Thymus (tissue), 11 donors: ENCODE data around the gene KLHDC7B. TPM values are rescaled to one million over a fixed set of nuclear protein-coding genes. Genes with fewer than 3 reads are reported as not detected.

Experiments
- DNase-seq, 9 donors: peaks; one replicate each; pipeline ENCODE4 v3.0.0-alpha.2; 2013; ENCODE audit warnings: low spot score in 9 of 9, low read depth in 6 of 9, missing footprints in 1 of 9
- H3K27ac ChIP-seq, 2 donors: one replicate each; pipeline ENCODE4 v1.5.1; 2013; ENCODE audit warnings: control low read depth in 1 of 2, low read depth in 1 of 2, low read length in 1 of 2, mild to moderate bottlenecking in 1 of 2, moderate library complexity in 1 of 2
- H3K27me3 ChIP-seq, 2 donors: one replicate each; pipeline ENCODE4 v1.5.1; 2013; ENCODE audit warnings: low read length in 1 of 2; ENCODE audit not compliant: control insufficient read depth in 2 of 2, insufficient read depth in 1 of 2
- H3K36me3 ChIP-seq, 2 donors: one replicate each; pipeline ENCODE4 v1.5.1; 2013; ENCODE audit warnings: low read length in 1 of 2, mild to moderate bottlenecking in 1 of 2, moderate library complexity in 1 of 2; ENCODE audit not compliant: control insufficient read depth in 2 of 2, insufficient read depth in 2 of 2
- H3K4me1 ChIP-seq, 2 donors: one replicate each; pipeline ENCODE4 v1.5.1; 2013; ENCODE audit warnings: low read length in 2 of 2; ENCODE audit not compliant: control insufficient read depth in 2 of 2, insufficient read depth in 2 of 2
- H3K4me3 ChIP-seq, 2 donors: one replicate each; pipeline ENCODE4 v1.5.1; 2013; ENCODE audit warnings: low read length in 2 of 2, control low read depth in 1 of 2, mild to moderate bottlenecking in 1 of 2
- H3K9me3 ChIP-seq, 2 donors: one replicate each; pipeline ENCODE4 v1.5.1; 2013; ENCODE audit warnings: low read length in 1 of 2, mild to moderate bottlenecking in 1 of 2; ENCODE audit not compliant: control insufficient read depth in 2 of 2, insufficient read depth in 1 of 2
- WGBS: extraction: QIAGEN DNeasy Blood & Tissue Kit; methylation state at CpG from one replicate; pipeline ENCODE4 v1.1.7; 2013; 5-methylcytosine and 5-hydroxymethylcytosine counted together
- polyA plus RNA-seq: library from polyadenylated mRNA; stranded (reverse); fragments of 200-250 nt; gene quantifications from one replicate; pipeline ENCODE4 v1.2.3, GENCODE V29; 2013
- total RNA-seq: library from RNA; stranded (reverse); fragments of 120-200 nt; gene quantifications from one replicate; pipeline ENCODE4 v1.2.4, GENCODE V29; 2013
- donor health status: healthy.

KLHDC7B gene
- total and polyA plus RNA-seq, 2 donors: 6.0 to 23.4 TPM

DNA sequence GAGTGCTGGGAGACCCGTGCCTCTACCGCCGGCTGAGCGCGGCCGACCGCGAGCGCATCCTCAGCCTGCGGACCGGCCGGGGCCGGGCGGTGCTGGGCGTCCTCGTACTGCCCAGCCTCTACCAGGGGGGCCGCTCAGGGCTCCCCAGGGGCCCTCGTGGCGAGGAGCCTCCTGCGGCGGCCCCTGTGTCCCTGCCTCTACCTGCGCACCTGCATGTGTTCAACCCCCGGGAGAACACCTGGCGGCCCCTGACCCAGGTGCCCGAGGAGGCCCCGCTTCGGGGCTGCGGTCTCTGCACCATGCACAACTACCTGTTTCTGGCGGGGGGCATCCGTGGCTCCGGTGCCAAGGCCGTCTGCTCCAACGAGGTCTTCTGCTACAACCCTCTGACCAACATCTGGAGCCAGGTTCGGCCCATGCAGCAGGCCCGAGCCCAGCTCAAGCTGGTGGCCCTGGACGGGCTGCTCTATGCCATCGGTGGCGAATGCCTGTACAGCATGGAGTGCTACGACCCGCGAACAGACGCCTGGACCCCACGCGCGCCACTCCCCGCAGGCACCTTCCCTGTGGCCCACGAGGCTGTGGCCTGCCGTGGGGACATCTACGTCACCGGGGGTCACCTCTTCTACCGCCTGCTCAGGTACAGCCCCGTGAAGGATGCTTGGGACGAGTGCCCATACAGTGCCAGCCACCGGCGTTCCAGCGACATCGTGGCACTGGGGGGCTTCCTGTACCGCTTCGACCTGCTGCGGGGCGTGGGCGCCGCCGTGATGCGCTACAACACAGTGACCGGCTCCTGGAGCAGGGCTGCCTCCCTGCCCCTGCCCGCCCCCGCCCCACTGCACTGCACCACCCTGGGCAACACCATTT is 3.5 kb downstream of the KLHDC7B start:
- WGBS: 59% methylated on average over 68 of the region's 68 CpGs
- no peak for DNase-seq
- no peaks in the 10 kb centered on the region for H3K9me3 ChIP-seq
- H3K4me3 ChIP-seq: peak overlapping the region in 1 of 2 donors; percentile 55
- peak overlapping the region in 1 of 2 donors; percentile 74 for H3K27ac ChIP-seq
- H3K36me3 ChIP-seq: no peaks in the 10 kb centered on the region
- peaks cover 8 to 33% of the 10 kb centered on the region in 2 donors for H3K4me1 ChIP-seq
- H3K27me3 ChIP-seq: peaks cover 14 to 78% of the 10 kb centered on the region in 2 donors

DNA sequence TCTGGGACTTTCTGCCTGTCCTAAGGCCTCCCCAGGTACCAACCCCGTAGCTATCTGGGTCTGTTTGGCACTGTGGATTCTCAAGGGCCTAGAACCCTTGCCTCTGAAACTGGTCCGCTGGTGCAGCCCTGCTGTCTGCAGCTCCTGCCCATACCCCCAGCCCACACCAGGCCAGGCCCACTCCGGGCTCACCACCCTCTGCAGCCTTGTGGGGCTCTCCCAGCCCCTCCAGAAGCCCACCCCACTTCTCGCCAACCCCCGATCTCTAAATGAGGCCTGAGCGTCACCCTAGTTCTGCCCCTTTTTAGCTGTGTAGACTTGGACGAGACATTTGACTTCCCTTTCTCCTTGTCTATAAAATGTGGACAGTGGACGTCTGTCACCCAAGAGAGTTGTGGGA is 4.7 kb downstream of the KLHDC7B start:
- WGBS: 97% methylated on average over 8 of the region's 8 CpGs
- H3K4me3 ChIP-seq: no peak overlapping the region
- peaks cover 8 to 20% of the 10 kb centered on the region in 2 donors for H3K4me1 ChIP-seq
- H3K27me3 ChIP-seq: peaks cover 11 to 65% of the 10 kb centered on the region in 2 donors
- H3K27ac ChIP-seq: no peak overlapping the region
- no peaks in the 10 kb centered on the region for H3K36me3 ChIP-seq
- H3K9me3 ChIP-seq: no peaks in the 10 kb centered on the region
- DNase-seq: no peak

DNA sequence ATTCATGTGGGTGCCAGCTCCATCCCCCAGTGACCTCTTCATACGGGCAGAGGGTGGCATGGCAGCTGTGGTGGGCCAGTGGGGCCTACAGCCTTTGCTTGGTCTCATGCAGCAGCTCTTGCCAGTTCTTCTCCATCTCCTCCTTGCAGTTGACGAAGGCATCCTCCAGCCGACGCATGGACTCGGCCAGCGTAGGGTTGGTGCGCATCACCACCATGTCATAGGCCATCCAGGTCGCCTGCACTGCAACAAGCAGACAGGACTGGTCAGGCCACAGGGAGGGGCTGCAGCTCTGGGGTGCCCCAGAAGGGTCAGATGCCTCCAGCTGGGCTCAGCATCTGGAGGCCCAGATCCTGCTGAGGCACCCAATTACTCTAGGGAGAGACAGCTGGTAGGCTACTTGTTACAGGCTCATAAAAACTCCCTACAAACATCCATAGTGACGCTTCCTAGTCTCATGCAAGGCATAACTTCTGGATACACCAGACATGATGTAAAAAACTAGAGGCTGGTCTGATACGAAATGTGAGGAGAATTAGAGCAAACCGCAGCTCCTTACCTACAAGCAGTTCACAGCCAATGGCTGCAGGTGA is 5.6 kb downstream of the KLHDC7B start:
- no peaks in the 10 kb centered on the region for H3K9me3 ChIP-seq
- H3K27me3 ChIP-seq: peaks cover 11 to 57% of the 10 kb centered on the region in 2 donors
- no peak overlapping the region for H3K4me3 ChIP-seq
- H3K27ac ChIP-seq: no peak overlapping the region
- peaks cover 8 to 14% of the 10 kb centered on the region in 2 donors for H3K4me1 ChIP-seq
- no peaks in the 10 kb centered on the region for H3K36me3 ChIP-seq
- 94% methylated on average over 11 of the region's 11 CpGs for WGBS
- no peak for DNase-seq

DNA sequence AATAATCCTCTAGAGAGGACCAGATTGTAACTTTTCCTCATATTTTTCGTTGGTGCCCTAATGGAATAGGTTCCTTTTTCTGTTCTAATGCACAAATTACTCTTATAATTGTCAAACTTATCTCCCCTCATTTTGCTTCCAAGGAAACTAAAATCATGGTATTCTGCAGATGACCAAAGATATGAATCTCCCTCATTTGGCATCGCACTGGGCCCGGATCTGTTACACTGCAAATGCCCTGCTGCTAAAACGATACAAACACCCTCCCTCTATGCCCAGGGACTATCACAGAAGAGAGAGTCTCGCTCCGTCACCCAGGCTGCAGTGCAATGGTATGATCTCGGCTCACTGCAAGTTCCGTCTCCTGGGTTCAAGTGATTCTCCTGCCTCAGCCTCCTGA is 7.6 kb downstream of the KLHDC7B start:
- Histone ChIP-seq H3K27ac (no peak overlapping the region), H3K9me3 (no peaks in the 10 kb centered on the region), H3K4me1 (peaks cover 8 to 11% of the 10 kb centered on the region in 2 donors), H3K4me3 (no peak overlapping the region), H3K27me3 (peaks cover 7 to 38% of the 10 kb centered on the region in 2 donors), H3K36me3 (no peaks in the 10 kb centered on the region)
- no peak for DNase-seq
- 94% methylated on average over 8 of the region's 8 CpGs for WGBS

DNA sequence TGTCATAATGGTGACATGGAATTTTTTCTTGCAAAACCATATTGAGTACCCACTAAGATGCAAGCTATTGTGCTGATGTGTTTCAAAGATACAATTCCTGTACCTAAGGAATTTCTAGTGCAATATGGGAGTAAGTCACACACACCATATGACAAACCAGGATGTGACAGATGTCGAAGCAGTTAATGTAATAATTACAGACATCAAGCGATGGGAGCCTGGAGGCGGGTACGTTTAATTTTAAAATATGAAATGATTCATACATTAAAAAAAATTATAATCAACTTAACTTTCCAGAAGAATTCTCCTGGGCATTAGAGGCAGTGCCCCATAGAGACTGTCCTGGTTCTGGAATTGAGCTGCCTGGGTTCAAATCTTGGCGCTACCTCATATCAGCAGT is 11.0 kb downstream of the KLHDC7B start:
- Histone ChIP-seq H3K27ac (no peak overlapping the region), H3K36me3 (no peaks in the 10 kb centered on the region), H3K9me3 (no peaks in the 10 kb centered on the region), H3K4me3 (no peak overlapping the region), H3K4me1 (no peaks in the 10 kb centered on the region), H3K27me3 (peaks cover 2 to 23% of the 10 kb centered on the region in 2 donors)
- no peak for DNase-seq
- WGBS: 90% methylated on average over 5 of the region's 5 CpGs

DNA sequence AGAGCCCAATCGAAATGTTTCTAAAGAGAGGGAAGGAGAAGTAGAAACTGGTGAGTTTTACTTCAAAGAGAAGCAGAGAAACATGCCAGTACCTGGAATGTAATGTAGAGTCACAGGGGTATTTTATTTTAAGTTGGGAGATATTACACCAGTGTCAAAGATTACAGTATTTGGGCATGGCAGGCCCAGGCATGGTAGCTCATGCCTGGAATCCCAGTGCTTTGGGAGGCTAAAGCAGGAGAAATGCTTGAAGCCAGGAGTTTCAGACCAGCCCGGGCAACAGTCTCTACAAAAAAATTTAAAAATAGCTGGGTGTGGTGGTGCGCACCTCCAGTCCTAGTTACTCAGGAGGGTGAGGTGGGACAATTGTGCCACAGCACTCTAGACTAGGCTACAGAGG is 14.3 kb downstream of the KLHDC7B start:
- no peak overlapping the region for H3K4me3 ChIP-seq
- H3K4me1 ChIP-seq: peaks cover 3 to 6% of the 10 kb centered on the region in 2 donors
- H3K27ac ChIP-seq: no peak overlapping the region
- no peaks in the 10 kb centered on the region for H3K36me3 ChIP-seq
- DNase-seq: no peak
- H3K27me3 ChIP-seq: peaks cover 2 to 36% of the 10 kb centered on the region in 2 donors
- H3K9me3 ChIP-seq: no peaks in the 10 kb centered on the region
- 91% methylated on average over 3 of the region's 3 CpGs for WGBS

DNA sequence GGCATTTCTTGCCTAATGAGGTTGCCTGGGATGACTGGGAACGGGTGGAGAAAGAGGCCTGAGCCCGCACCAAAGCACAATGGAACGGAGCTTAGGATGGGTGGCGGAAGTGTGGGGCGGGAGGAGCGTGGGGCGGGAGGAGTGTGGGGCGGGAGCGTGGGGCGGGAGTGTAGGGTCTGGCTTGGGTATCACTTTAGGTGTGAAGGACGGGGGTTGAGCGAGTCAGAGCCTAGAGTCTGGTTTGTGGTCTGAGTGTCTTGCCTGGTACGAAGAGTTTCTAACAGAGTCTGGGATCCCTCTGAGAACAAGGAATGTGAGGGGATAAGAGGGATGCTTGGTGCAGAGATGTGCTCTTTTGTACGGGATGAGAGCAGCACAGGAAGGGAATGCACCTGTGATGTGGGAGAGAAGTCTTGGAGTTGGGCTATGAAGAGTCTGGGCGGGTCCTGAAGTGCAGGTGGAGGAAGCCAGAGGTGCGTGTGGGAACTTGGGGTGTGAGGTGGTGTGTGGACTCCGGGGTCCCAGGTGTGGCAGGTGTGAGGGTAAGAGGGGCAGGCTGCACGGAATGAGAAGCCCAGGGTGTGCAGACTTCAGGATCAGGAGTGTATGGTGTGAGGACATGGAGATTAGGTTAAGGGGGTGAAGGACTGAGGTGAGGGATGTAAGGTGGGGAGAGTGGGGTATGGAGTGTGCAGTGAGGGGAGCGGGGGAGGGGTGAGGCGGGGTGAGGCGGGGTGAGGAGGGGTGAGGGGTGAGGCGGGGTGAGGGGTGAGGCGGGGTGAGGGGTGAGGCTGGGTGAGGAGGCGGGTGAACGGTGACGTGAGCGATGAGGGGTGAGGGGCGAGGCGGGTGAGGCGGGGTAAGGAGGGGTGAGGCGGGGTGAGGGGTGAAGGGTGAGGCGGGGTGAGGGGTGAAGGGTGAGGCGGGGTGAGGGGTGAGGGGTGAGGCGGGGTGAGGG is 16.0 kb downstream of the KLHDC7B start:
- DNase-seq: no peak
- no peak overlapping the region for H3K27ac ChIP-seq
- no peak overlapping the region for H3K4me3 ChIP-seq
- WGBS: 93% methylated on average over 31 of the region's 34 CpGs
- H3K9me3 ChIP-seq: no peaks in the 10 kb centered on the region
- H3K36me3 ChIP-seq: no peaks in the 10 kb centered on the region
- peaks cover 2 to 39% of the 10 kb centered on the region in 2 donors for H3K27me3 ChIP-seq
- peaks cover 3 to 6% of the 10 kb centered on the region in 2 donors for H3K4me1 ChIP-seq

DNA sequence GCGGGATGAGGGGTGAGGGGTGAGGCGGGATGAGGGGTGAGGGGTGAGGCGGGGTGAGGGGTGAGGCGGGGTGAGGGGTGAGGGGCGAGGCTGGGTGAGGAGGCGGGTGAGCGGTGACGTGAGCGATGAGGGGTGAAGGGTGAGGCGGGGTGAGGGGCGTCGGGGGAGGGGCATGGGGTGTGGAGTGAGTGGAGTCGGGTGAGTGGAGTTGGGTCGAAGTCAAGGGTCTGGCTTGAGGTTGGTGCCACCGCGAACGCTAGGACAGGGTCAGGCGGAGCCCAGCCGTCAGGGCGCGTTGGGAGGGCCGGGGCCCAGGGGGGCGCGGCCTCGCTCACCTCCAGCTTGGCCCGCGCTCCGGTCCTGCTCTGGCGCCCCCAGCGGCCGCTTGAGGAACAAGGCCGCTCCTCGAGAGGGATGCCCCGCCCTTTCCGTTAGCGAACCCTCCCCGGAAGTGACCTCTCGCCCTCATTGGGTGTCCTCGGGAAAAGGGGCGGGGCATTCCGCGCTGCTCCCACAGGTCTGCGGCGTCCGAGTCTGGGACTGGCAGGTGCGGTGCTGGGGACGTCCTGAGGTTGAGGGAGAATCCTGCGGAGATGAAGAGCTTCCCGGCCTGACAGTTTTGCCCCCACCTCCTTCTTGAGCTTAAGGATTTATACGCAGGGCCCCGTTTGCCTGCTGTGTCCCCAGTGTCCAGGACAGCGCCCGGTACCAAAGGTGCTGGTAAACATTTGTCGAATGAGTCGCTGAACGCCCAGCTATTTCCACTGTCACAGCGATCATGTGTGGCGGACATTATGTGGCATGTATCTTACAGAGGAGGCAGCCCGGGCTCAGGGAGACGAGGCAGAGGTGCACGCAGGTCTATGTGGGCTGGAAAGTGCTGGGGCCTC is 17.1 kb downstream of the KLHDC7B start, which contains the start of gene SYCE3:
SYCE3 (minus strand) TSS at position 397 of the 890 bp plus-strand sequence. CDS start 6,514 bp downstream, outside the sequence.
- peak; percentile 74 to 96 (median 93) for DNase-seq
- H3K27ac ChIP-seq: no peak within 1 kb of the TSS
- WGBS: 8% methylated on average over 61 of the region's 61 CpGs

More for the DNA sequence above, 17.1 kb downstream of the KLHDC7B start, which contains the start of gene SYCE3:
- H3K9me3 ChIP-seq: no peaks in the 10 kb centered on the region
- H3K36me3 ChIP-seq: no peaks in the 10 kb centered on the region
- H3K4me3 ChIP-seq: peak within 1 kb of the TSS; percentile 47 to 50
- peaks cover 3 to 6% of the 10 kb centered on the region in 2 donors for H3K4me1 ChIP-seq
- peaks cover 2 to 39% of the 10 kb centered on the region in 2 donors for H3K27me3 ChIP-seq
